NCI-H1930 (cell line): ENCODE results near the gene LIME1.
"Not testable (repeated sequence)": the region's sequence is repeated elsewhere in the genome, so short reads cannot be mapped to it uniquely, and the experiment has no call there.

Experiments used
- DNase-seq, 2 experiments: peaks; one replicate each; lab custom pipeline; 2025; lab: John Stamatoyannopoulos, UW

Gene LIME1

DNA sequence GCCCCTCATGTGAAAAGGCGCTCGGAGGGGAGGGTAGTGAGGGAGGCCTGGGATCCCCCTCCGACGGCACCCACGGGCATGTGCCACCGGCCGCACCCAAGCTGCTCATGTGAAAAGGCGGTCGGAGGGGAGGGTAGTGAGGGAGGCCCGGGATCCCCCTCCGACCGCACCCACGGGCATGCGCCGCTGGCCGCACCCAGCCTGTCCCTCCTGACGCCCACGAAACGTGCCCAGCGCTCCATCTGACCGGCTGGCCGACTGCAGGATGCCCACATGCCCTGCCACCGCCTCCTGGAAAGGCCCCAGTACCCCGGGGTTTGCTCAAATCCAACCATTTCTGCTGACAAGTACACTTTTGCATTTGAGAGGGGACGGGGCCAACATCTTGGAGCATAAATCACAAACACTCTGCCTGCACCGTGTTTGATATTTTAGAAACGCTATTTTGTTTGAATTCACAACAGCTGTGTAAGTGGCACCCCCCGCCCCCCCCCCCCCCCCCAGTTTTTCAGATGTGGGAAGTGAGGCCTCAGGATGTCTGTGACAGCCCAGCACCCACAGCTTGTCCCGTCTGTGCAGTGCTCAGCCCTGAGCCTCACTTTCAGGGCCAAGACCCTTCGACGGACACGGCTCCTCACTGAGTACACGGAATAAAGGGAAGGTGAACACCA is 37.2 kb downstream of the LIME1 start:
- no peak for DNase-seq

- no peak for DNase-seq
These were observed 37.8 kb downstream of the LIME1 start for GRCh38 chr20:63774306-63774705.

- DNase-seq, result no peak
These were observed 38.9 kb downstream of the LIME1 start for GRCh38 chr20:63775096-63775978.

DNA sequence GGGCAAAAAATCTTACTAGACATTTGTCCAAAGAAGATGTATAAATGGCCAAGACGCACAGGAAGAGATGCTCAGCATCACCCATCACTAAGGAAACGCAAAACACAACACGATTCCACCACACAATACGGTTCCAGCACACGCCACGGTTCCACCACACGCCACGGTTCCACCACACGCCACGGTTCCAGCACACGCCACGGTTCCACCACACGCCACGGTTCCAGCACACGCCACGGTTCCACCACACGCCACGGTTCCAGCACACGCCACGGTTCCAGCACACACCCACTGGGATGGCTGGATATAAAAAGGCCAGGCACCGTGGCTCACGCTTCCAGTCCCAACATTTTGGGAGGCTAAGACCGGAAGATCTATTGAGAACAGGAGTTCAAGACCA is 40.4 kb downstream of the LIME1 start:
- DNase-seq, result not testable (repeated sequence)

GRCh38 chr20:63777614-63778013 is 41.1 kb downstream of the LIME1 start:
- DNase-seq, result no peak

DNA sequence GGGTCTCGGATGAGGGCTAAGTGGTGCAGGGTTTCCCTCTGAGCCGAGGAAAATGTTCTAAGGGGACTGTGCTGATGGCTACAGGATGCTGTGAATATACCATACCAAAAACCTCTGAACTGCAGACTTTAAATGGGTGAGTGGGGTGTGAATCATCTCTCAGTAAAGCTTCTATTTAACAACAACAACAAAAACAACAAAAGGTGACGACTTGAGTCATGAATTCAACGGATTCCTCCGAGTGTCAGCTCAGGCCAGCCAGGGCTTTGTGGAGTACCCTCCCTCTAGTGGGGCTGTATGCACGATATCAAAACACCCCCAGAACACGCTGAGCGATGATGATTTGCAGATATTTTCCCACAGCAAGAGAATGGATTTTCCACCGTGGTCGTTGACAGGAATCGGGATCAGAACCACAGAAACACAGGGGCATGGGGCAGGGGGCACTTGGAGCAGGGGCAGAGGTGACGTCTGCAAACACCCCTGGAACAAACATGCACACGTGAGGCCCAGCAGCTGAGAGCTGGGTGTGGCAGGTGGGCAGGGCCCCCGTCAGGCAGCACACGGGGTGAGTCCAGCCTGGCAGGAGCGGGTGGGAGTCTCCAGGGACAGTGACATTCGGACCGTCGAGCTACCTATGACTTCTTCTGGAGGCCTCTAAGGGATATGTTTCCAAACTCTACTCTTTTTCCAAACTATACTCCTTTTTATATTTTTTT is 41.7 kb downstream of the LIME1 start:
- DNase-seq, result no peak

GRCh38 chr20:63778857-63779256 is 42.4 kb downstream of the LIME1 start:
- no peak for DNase-seq

GRCh38 chr20:63781181-63781580 is 44.7 kb downstream of the LIME1 start:
- DNase-seq, result no peak

DNA sequence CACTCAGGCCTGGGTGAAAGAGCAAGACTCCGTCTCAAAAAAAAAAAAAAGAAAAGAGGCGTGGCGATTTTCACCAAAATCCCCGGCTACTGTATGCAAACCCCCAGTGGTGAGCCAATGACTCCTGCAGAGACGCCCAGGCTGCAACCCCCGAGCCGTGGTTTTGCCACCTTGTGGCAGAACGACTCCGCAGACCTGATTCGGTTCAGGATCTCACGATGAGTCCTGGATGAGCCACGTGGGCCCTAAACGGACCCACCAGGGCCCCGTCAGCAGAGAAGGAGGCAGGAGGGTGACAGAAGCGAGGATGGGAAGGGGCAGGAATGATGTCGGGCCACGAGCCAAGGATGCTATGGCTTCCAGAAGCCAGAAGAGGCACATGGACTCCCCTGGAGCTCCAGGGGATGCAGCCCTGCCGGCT is 45.6 kb downstream of the LIME1 start:
- no peak for DNase-seq

DNA sequence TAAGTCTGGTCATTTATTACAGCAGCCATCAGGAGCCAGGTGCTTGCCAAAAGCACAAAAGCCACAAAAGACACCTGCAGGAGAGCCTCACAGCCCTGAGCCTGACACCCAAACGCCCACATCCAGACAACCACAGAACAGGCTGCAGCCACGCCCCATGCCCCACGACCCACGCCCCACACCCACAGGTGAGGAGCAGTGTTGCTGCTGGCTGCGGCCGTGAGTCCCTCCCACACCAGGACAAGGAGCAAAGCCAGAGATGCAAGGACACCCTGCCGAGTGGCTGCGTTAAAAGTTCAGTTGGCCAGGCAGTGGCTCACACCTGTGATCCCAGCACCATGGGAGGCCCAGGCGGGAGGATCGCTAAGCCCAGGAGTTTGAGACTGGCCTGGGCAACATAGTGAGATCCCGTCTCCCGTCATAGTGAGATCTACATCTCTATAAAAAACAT is 46.1 kb downstream of the LIME1 start:
- DNase-seq, result no peak

DNA sequence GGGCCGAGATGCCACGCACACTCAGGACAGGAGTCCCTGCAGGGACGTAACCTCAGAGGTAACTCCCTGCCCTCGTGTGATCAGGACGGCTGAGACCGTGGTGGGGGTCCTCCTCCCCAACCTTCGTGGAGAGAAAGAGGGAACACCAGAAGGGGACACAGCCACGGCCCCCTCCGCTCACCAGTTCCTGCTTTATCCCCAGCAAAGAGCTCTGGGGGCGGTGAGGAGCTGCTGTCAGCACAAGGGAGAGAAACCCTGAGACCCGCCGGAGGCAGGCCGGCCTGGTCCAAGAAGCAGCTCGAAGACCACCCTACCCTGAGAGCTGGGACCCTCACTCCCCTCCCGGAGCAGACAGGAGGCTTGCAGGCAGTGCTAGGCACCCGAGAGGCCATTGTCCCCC is 47.5 kb downstream of the LIME1 start:
- no peak for DNase-seq

DNA sequence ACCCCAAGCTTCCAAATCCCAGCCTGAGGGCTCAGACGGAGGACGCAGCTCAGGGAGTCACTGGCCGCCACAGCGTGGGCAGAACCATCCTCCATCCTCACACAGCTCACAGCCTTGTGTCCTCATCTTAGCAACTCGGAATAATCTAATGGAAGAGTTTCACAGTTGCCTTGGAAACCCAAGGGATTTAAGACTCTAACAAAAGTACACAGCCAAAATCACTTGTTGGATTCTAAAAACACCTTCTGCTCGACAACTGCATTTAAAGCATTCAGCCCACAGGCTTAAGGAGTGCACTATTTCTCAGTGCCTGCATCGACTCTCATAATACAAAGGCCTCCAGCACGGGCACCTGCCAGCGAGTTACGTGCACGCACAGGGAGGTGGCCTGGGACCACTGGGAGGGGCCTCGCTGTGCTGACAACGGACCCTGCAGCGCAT is 49.2 kb downstream of the LIME1 start:
- DNase-seq, result no peak

- no peak for DNase-seq
These were observed 50.8 kb downstream of the LIME1 start for GRCh38 chr20:63787302-63787701.

- no peak for DNase-seq
These were observed 51.3 kb downstream of the LIME1 start for GRCh38 chr20:63787749-63788148.
